CD14-positive monocyte (primary cell): Measurements from ENCODE around the gene ABHD12. TPM values are rescaled to one million over a fixed set of nuclear protein-coding genes. Genes with fewer than 3 reads are reported as not detected.

ENCODE experiments used
- DNase-seq, 3 donors: peaks; one replicate each; pipeline ENCODE4 v3.0.0-alpha.2; 2011 to 2022
- H2AFZ ChIP-seq: 2 replicates; pipeline ENCODE4 v1.6.0; 2012; ENCODE audit warnings: mild to moderate bottlenecking, low read depth, low read length, inconsistent platforms; ENCODE audit not compliant: insufficient read depth, poor library complexity, severe bottlenecking
- H3K27ac ChIP-seq, 2 donors: 1 replicate in 1 of 2; 2 replicates in 1 of 2; pipeline ENCODE4 v1.5.1; 2012 to 2013; ENCODE audit warnings: low read length in 2 of 2, control low read depth in 1 of 2, inconsistent platforms in 1 of 2, low read depth in 1 of 2, mild to moderate bottlenecking in 1 of 2
- H3K27me3 ChIP-seq, 2 donors: one replicate each; pipeline versions ENCODE4 v1.6.0 to v1.6.1; 2011 to 2013; ENCODE audit warnings: low read length in 2 of 2; ENCODE audit not compliant: control insufficient read depth in 2 of 2, insufficient read depth in 2 of 2
- H3K36me3 ChIP-seq, 2 donors: replicated peaks in 1 of 2; 1 replicate in 1 of 2; 2 replicates in 1 of 2; pipeline versions ENCODE4 v1.5.1 to v1.6.1; 2012 to 2013; ENCODE audit warnings: low read length in 2 of 2, control low read depth in 1 of 2, inconsistent platforms in 1 of 2, mild to moderate bottlenecking in 1 of 2; ENCODE audit not compliant: insufficient read depth in 2 of 2, control insufficient read depth in 1 of 2
- H3K4me1 ChIP-seq, 2 donors: 1 replicate in 1 of 2; 2 replicates in 1 of 2; pipeline versions ENCODE4 v1.5.1 to v1.6.1; 2012 to 2013; ENCODE audit warnings: low read length in 2 of 2, control low read depth in 1 of 2, inconsistent platforms in 1 of 2, mild to moderate bottlenecking in 1 of 2, moderate library complexity in 1 of 2; ENCODE audit not compliant: insufficient read depth in 2 of 2, control insufficient read depth in 1 of 2
- H3K4me2 ChIP-seq: replicated peaks from 2 replicates; pipeline ENCODE3; 2012; ENCODE audit warnings: low read length, moderate library complexity, mild to moderate bottlenecking; ENCODE audit not compliant: poor library complexity, severe bottlenecking; ENCODE audit errors: extremely low read depth
- H3K4me3 ChIP-seq, 3 experiments: fragments of 200-600 bp in 1 of 3; sonication (generic) in 1 of 3; replicated peaks in 1 of 3; 1 replicate in 2 of 3; 2 replicates in 1 of 3; pipeline ENCODE4 v1.5.1; 2011 to 2013; ENCODE audit warnings: low read length in 3 of 3, mild to moderate bottlenecking in 3 of 3, control low read depth in 2 of 3, low read depth in 2 of 3, inconsistent platforms in 1 of 3, moderate library complexity in 1 of 3
- H3K79me2 ChIP-seq: 2 replicates; pipeline ENCODE4 v1.6.0; 2012; ENCODE audit warnings: mild to moderate bottlenecking, control low read depth, inconsistent platforms, low read length, moderate library complexity; ENCODE audit not compliant: insufficient read depth
- H3K9ac ChIP-seq: 2 replicates; pipeline ENCODE4 v1.6.0; 2017; ENCODE audit warnings: low read length, mild to moderate bottlenecking; ENCODE audit not compliant: insufficient read depth, poor library complexity, severe bottlenecking
- H3K9me3 ChIP-seq, 2 donors: replicated peaks in 1 of 2; 1 replicate in 1 of 2; 2 replicates in 1 of 2; pipeline versions ENCODE4 v1.5.1 to v1.6.1; 2012 to 2013; ENCODE audit warnings: low read length in 2 of 2, control low read depth in 1 of 2; ENCODE audit not compliant: control insufficient read depth in 1 of 2, insufficient read depth in 1 of 2
- H4K20me1 ChIP-seq: 2 replicates; pipeline ENCODE4 v1.6.0; 2012; ENCODE audit warnings: mild to moderate bottlenecking, low read length, control low read depth, moderate library complexity; ENCODE audit not compliant: insufficient read depth
- H3K27ac Mint-ChIP-seq, 7 donors: one replicate each; pipeline ENCODE4 v1.8.0; 2020; ENCODE audit warnings: mild to moderate bottlenecking in 7 of 7, mixed read lengths in 7 of 7, moderate library complexity in 6 of 7, inconsistent platforms in 2 of 7
- H3K27me3 Mint-ChIP-seq, 3 donors: one replicate each; pipeline ENCODE4 v1.8.0; 2021 to 2022; ENCODE audit warnings: low read depth in 3 of 3, mild to moderate bottlenecking in 3 of 3, mixed read lengths in 3 of 3, moderate library complexity in 3 of 3, inconsistent platforms in 1 of 3
- H3K36me3 Mint-ChIP-seq, 2 donors: one replicate each; pipeline ENCODE4 v1.8.0; 2020; ENCODE audit warnings: mixed read lengths in 2 of 2, inconsistent platforms in 1 of 2, mild to moderate bottlenecking in 1 of 2
- H3K4me1 Mint-ChIP-seq: one replicate; pipeline ENCODE4 v1.8.0; 2020; ENCODE audit warnings: mild to moderate bottlenecking, mixed read lengths
- H3K4me3 Mint-ChIP-seq, 2 donors: one replicate each; pipeline ENCODE4 v1.8.0; 2020; ENCODE audit warnings: mild to moderate bottlenecking in 2 of 2, mixed read lengths in 2 of 2, moderate library complexity in 1 of 2
- H3K9me3 Mint-ChIP-seq, 7 donors: one replicate each; pipeline ENCODE4 v1.8.0; 2020 to 2022; ENCODE audit warnings: mixed read lengths in 7 of 7, mild to moderate bottlenecking in 6 of 7, moderate library complexity in 6 of 7, inconsistent platforms in 2 of 7
- CTCF ChIP-seq: fragments of 200-600 bp; IDR thresholded peaks from one replicate; pipeline ENCODE4 v1.8.0; 2022; ENCODE audit warnings: antibody characterized with exemption, mild to moderate bottlenecking
- WGBS: methylation state at CpG from one replicate; pipeline ENCODE4 v1.1.5; 2013; ENCODE audit warnings: missing lambda C conversion rate; ENCODE audit not compliant: insufficient coverage; 5-methylcytosine and 5-hydroxymethylcytosine counted together
- intact Hi-C, 2 donors: fragments of 100-400 bp; cut with micrococcal nuclease; formaldehyde crosslinking; loops; one replicate each; pipeline versions ENCODE4 v1.15.0 to v1.15.1; 2023
- polyA plus RNA-seq, 3 donors: library from polyadenylated mRNA; depleted of rRNA in 1 of 3; unstranded in 2 of 3; stranded (reverse) in 1 of 3; fragments of 300-500 nt in 2 of 3; fragments of >200 nt in 1 of 3; fragmentation: Illumina TruSeq in 2 of 3; gene quantifications; 1 replicate in 2 of 3; 2 replicates in 1 of 3; pipeline ENCODE4 v1.2.3, GENCODE V29; 2012 to 2021

The ABHD12 gene
- polyA plus RNA-seq, 3 donors: 20.3 to 34.5 (median 32.1) TPM

- Mint-ChIP-seq H3K27me3 (no peaks in the 10 kb centered on the region), H3K36me3 (peaks cover 34 to 75% of the 10 kb centered on the region in 2 donors), H3K9me3 (no peaks in the 10 kb centered on the region), H3K4me3 (no peak overlapping the region), H3K27ac (peak overlapping the region in 1 of 7 donors; percentile 32), H3K4me1 (peaks cover 1% of the 10 kb centered on the region)
- no peak for TF ChIP-seq CTCF
- H3K4me1 ChIP-seq: peaks cover 0 to 4% of the 10 kb centered on the region in 2 donors
- no peaks in the 10 kb centered on the region for H3K79me2 ChIP-seq
- H3K27ac ChIP-seq: peak overlapping the region in 1 of 2 donors; percentile 41
- intact Hi-C loops: loop anchor here in 1 of 2 donors (10.0 kb wide), 1 partner anchor 91 kb away; the partner anchor contains the start of gene ABHD12
- H3K36me3 ChIP-seq: peaks cover 40 to 74% of the 10 kb centered on the region in 2 donors
- no peaks in the 10 kb centered on the region for H3K27me3 ChIP-seq
- WGBS: 96% methylated on average over 10 of the region's 11 CpGs
- H3K9me3 ChIP-seq: no peaks in the 10 kb centered on the region
- no peak overlapping the region for H3K4me2 ChIP-seq
- H3K9ac ChIP-seq: no peak overlapping the region
- H4K20me1 ChIP-seq: no peaks in the 10 kb centered on the region
- DNase-seq: no peak
- no peak overlapping the region for H2AFZ ChIP-seq
- H3K4me3 ChIP-seq: no peak overlapping the region
Measured at GRCh38 chr20:25304025-25304549, 86.5 kb downstream of the ABHD12 start.

- Histone ChIP-seq H3K4me2 (no peak overlapping the region), H3K9ac (no peak overlapping the region), H3K27me3 (no peaks in the 10 kb centered on the region), H3K4me1 (no peaks in the 10 kb centered on the region), H3K9me3 (no peaks in the 10 kb centered on the region), H3K4me3 (no peak overlapping the region), H3K79me2 (no peaks in the 10 kb centered on the region), H3K36me3 (peaks cover 44 to 72% of the 10 kb centered on the region in 2 donors), H3K27ac (peak overlapping the region in 1 of 2 donors; percentile 41), H4K20me1 (no peaks in the 10 kb centered on the region), H2AFZ (no peak overlapping the region)
- Mint-ChIP-seq H3K4me3 (no peak overlapping the region), H3K4me1 (no peaks in the 10 kb centered on the region), H3K27me3 (no peaks in the 10 kb centered on the region), H3K27ac (peak overlapping the region in 1 of 7 donors; percentile 42), H3K9me3 (no peaks in the 10 kb centered on the region), H3K36me3 (peaks cover 38 to 75% of the 10 kb centered on the region in 2 donors)
- TF ChIP-seq CTCF: no peak
- WGBS: 96% methylated on average over 9 of the region's 12 CpGs
- DNase-seq: no peak
- intact Hi-C loops: loop anchor here in 1 of 2 donors (10.0 kb wide), 1 partner anchor 91 kb away; the partner anchor contains the start of gene ABHD12
Measured at GRCh38 chr20:25303292-25304024, 87.2 kb downstream of the ABHD12 start.
